GM18873 (cell line): ENCODE measurements around the gene SLC22A5.
"Not testable (repeated sequence)": the region's sequence is repeated elsewhere in the genome, so short reads cannot be mapped to it uniquely, and the experiment has no call there.

Source experiments
- ATAC-seq: cut with Tn5 transposase; IDR thresholded peaks from one replicate; pipeline ENCODE4 v1.9.1; 2021; ENCODE audit warnings: mild to moderate bottlenecking, moderate library complexity, moderate number of reproducible peaks; ENCODE audit not compliant: unreplicated experiment, low FRiP score

The SLC22A5 gene

DNA sequence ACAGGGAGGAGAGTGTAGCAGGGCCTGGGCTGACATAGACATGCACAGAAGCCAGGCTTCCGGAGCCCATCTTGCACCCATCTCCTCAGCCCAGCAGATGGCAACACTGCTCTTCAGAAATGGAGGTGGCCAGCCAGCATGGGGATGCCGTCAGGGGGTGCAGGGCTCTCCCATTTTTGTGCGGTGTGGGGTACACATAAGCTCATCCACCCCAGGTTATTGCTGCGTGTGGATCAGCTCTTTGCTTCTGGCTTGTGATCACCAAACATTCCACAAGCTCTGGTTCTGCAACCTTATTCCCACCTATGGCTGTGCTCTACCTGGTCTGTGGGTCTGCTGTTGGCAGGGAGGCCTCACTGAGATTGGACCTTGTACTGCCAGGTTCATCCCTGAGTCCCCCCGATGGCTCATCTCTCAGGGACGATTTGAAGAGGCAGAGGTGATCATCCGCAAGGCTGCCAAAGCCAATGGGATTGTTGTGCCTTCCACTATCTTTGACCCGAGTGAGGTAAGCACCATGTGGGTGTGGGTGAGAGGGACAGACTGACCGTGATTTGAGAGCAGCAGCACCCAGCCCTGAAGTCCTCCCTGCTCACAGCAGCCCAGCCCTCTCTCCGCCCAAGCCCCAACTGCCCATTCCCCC, 17.3 kb downstream of the SLC22A5 start:
- ATAC-seq: peak; percentile 75

- ATAC-seq: no peak
Observed at GRCh38 chr5:132387640-132388117, 18.2 kb downstream of the SLC22A5 start.

- ATAC-seq: no peak
Observed at GRCh38 chr5:132388244-132389050, 18.9 kb downstream of the SLC22A5 start.

DNA sequence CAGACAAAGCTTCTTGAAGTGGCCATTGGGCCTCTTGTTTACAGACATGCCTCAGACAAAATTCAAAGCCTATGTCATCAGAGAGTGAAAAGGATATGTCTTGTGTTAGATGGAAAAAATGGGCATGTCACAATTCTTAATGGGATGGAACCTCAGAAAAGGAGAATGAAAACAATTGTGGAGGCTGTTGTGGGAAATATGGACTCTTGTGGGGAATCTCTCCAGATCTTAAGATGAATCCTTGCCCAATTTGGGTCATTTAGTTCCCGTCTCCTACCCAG, 19.5 kb downstream of the SLC22A5 start:
- ATAC-seq: no peak

DNA sequence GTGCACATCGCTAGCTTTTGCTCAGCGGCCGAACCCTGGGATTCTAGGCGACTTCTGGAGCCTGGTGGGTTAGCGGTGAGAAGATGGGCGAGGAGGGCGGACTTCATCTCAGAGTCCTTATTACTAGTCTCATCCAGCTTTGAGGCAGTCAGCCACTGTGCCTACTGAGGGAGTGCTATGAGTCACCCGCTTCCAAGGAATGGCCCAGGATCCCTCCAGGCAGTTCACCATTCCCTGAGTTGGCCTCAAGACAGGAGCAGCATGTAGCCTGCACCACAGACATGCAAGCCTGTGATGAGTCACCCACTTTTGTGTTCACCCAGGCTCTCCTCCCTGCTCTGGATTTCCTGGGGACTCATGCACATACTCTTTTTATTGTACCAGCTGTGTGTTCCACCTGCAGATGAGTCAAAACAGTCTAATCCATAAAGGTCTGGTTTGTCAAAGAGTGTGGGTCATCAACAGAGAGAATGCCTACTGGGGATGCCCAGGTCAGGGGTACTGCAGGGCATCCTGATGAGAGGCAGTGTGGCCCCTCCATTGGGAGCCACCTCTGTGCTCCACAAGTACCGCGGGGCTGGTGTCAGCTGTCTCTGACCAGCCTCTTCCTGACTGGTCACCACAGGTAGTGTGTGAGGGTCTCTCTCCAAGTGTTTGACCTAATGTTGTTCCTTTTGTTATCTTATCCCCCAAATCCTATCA, 20.2 kb downstream of the SLC22A5 start:
- no peak for ATAC-seq

DNA sequence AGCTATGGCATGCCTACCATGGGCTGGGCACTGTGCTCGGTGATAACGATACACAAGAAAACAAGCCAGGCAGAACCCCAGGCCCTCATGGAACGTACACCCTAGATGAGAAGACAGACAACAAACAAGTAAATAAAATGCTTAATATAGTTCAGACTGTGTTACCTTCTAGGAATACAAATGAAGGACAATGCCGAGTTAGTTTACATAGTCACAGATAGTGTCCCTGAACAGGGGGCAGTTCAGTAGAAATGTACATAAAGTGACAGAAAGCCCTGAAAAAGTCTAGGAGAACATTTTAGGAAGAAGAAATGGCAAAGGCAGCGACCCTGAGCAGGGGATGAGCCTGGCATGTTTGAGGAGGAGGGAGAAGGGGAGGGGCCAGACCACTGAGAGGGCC, 21.7 kb downstream of the SLC22A5 start:
- ATAC-seq: no peak

DNA sequence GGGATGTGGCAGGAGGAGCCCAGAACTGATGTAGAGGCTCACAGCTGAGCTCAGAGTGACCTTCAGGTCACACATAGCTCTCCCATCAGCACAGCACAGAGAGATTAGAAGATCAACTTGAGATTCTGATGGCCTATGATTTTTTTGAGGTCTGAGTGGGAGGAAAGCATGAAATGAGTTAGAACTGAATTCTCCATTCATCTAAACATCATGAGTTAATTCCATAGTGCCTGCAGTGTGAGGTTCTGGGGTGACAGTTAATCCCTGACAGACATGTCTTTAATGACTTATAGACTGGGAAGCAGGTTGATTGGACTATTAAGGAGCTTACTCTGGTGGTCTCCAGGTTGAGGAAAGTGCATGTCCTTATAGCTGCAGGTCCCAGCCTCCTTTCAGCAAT, 22.4 kb downstream of the SLC22A5 start:
- ATAC-seq: no peak

DNA sequence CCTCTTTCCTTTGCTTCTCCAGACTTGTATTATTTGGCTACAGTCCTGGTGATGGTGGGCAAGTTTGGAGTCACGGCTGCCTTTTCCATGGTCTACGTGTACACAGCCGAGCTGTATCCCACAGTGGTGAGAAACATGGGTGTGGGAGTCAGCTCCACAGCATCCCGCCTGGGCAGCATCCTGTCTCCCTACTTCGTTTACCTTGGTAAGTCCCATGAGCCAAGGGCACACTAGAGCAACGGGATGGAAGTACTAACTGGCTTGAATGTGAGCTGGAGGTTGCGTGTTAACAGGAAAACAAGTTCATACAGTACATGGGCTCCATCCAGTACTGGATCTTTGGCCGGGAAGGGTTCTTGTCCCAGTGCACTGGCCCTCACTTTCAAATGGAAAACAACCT, 22.9 kb downstream of the SLC22A5 start:
- no peak for ATAC-seq

DNA sequence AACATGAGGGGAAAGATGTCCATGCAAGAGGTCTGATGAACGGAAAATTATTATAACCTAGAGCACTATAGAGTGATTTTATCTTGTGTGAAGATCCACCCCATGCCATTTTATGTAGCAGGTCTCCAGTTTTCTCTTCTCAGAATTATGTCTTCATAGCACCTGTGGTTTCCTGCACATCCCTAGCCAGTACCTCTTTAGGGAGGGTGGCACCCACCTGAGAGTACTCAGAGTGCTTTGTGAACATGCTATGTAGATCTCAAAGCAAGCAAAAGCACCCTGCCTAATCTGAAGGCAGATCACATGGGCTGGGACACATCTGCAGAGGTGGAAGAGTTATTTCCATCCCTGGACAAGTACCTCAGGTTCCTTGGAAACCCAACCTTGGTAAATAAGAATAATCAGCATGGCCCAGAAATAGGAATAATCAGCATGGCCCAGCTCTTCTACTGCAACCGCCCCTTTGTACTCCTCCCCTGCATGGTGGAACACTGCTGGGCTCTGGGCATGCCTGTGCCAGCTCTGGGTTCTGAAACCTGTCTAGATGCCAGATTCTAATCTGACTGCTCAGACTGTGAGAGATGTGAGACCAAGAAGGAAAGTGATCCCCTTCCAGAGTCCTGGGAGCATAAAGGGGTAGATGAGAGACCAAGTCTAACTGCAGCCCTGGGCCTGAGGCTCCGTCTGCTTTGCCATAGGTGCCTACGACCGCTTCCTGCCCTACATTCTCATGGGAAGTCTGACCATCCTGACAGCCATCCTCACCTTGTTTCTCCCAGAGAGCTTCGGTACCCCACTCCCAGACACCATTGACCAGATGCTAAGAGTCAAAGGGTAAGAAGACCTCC, 23.7 kb downstream of the SLC22A5 start:
- ATAC-seq: no peak

GRCh38 chr5:132394667-132395259, 25.3 kb downstream of the SLC22A5 start:
- no peak for ATAC-seq

DNA sequence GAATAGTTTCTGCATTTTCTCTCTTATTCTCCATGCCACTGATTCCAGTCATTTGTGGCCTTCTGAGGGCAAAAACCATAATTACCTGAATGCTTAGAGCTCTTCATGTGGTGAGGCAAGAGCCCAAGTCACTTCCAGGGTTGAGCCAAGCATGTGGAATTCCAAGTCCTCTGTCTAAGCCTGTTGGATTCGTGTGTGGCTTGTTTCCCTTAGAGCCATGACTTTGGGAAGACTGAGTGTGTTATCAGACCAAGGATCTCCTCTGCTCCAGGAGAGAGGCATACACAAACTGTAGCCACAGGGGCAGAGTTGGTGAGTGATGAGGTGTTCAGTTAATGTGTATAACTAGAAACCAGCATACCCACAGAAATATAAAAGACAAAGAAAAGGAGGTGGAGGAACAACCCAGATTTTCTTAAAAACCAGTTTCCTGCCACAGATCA, 27.1 kb downstream of the SLC22A5 start:
- ATAC-seq: no peak

- ATAC-seq: no peak
Observed at GRCh38 chr5:132397224-132397623, 27.7 kb downstream of the SLC22A5 start.

- not testable (repeated sequence) for ATAC-seq
Observed at GRCh38 chr5:132397936-132398675, 28.6 kb downstream of the SLC22A5 start.

DNA sequence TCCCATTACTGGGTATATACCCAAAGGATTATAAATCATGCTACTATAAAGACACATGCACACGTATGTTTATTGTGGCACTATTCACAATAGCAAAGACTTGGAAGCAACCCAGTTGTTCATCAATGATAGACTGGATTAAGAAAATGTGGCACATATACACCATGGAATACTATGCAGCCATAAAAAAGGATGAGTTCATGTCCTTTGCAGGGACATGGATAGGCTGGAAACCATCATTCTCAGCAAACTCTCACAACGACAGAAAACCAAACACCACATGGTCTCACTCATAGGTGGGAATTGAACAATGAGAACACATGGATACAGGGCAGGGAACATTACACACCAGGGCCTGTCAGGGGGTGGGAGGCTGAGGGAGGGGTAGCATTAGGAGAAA, 34.5 kb downstream of the SLC22A5 start:
- not testable (repeated sequence) for ATAC-seq

GRCh38 chr5:132405646-132406045, 36.1 kb downstream of the SLC22A5 start:
- no peak for ATAC-seq

- no peak for ATAC-seq
Observed at GRCh38 chr5:132406144-132406783, 36.8 kb downstream of the SLC22A5 start.

DNA sequence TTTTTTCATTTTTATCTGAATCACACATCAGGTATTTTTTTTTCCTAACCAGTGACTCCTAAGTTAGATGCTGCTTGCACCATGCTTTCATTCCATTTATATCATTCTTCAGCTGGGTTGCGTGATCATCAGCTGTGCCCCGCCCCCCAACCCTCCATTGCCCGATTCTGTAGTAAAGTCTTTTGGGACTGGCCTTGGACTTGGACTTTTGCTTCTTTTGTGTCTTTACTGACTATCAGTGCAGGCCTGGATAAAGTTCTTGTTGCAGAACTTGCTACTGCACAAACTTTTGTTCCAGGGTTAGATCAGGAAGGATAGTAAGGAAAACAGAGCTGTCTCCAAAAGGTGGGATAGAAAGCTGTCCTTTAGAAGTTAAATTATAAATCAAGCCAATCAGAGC, 38.5 kb downstream of the SLC22A5 start:
- no peak for ATAC-seq

DNA sequence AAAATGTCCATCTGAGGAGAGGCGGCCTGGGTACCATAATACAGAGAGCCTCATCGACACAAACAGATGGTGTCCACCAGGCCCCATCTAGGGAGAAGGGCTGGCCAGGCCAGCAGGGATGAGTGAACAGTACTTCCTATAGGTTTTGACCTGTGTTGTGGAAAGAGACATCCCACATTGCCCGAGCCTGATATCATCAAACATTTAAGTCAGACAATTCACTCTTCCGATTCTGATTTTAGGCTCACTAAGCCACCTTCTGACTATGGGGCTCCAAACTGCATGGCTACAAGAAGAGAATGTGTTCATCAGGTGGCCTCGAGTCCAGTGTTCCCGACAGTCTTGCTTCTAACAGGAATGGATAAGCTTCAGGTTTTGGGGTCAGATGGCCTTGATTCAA, 38.9 kb downstream of the SLC22A5 start:
- ATAC-seq: no peak

DNA sequence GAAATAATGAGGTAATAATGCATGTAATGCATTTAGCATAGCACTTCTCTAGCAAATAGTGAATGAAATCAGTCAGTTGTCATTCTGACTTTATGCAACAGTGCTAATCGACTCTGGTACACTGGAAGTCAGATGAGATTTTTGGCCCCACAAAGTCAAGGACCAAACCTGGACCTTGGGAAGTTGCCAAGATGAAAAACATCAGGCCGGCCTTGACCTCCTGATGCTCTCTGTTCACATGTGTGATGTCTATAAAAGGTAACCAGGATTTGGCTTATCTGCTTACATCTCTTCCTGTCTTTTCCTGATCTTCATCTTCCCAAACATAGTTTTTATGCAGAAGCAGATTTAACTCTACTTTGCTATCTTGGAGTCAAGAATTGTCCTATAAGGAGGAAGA, 39.5 kb downstream of the SLC22A5 start:
- no peak for ATAC-seq
